ENCODE data around the gene MUC5B.

GRCh38 chr11:1222491-1223345 lies at the start of gene MUC5B:
- TF ChIP-seq CTCF (conservative IDR thresholded peaks at IDR 0.05 in 1 of 2, IDR thresholded peaks at IDR 0.05 in 1 of 2; ENCODE audit: low read depth in 1 of 2, low read length in 2 of 2) (no peak), EZH2 (IDR thresholded peaks at IDR 0.05; ENCODE audit: low read length, missing control alignments) (no peak)
